HG03097 (cell line): ENCODE data around the gene IGSF21.

Experiments used
- ATAC-seq: cut with Tn5 transposase; IDR thresholded peaks from one replicate; pipeline ENCODE4 v1.9.1; 2021; ENCODE audit not compliant: unreplicated experiment, low FRiP score

The IGSF21 gene

DNA sequence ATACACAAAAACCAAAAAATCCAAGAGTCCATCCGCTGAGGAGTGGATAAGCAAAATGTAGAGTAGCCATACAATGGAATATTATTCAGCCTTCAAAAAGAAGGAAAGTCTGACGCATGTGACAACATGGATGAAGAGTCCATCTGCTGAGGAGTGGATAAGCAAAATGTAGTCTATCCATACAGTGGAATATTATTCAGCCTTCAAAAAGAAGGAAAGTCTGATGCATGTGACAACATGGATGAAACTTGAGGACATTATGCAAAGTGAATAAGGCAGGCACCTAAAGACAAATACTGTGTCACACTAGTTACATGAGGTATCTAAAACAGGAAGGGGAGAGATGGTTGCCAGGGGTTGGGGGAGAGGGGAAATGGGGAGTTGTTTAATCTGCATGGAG, 14.0 kb upstream of the IGSF21 start:
- ATAC-seq: no peak

DNA sequence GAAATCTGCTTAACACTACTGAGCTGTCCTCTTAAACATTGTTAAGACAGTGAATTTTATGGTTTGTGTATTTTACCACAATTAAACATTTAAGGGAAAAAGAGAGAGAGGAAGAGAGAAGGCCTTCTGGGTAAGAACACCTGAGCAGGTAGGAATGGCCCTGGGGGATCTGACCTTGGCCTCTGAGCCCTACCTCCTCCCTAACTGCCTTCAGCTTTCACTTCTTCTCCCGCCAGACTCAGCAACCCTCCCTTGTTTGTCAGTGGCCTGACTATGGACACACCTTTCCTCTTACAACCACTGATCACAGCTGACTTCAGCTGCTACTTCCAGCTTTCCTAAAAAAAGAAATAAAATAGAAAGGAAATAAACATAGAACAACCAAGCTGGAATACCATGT, 13.5 kb upstream of the IGSF21 start:
- ATAC-seq: no peak

DNA sequence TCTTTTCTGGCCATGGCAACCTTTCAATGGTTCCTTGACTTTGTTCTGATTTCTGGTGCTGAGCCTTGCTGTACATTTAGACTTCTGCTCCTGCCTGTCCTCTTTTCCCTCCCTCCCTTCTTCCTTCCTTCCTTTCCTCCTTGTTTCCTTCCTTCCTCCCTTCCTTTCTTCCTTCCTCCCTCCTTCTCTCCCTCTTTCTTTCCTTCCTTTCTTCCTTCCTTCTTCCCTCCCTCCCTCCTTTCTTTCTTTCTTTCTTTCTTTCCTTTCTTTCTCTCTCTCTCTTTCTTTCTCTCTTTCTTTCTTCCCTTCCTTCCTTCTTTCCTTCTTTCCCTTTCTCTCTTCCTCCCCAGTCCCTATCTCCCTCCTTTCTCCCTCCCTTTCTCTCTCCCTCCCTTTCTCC, 10.4 kb upstream of the IGSF21 start:
- ATAC-seq: no peak

DNA sequence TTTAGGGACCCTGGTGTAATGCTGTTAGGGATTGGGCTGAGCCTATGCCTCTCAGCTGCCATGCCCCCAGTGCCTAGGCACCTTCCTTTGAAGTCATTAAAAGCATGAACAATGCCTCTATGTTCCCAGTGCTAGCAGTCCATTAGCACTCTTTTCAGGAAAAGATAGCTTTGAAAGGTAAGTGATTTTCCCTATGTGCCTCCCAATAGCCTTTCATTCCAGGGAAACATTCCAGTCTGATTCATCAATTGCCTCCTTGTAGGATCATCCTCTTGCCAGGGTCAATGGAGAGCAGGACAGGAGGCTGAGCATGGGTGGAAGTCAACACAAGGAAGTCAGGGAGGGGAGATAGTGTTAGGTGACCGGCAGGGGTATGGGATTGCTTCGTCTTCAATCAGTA, 8.6 kb upstream of the IGSF21 start:
- no peak for ATAC-seq

DNA sequence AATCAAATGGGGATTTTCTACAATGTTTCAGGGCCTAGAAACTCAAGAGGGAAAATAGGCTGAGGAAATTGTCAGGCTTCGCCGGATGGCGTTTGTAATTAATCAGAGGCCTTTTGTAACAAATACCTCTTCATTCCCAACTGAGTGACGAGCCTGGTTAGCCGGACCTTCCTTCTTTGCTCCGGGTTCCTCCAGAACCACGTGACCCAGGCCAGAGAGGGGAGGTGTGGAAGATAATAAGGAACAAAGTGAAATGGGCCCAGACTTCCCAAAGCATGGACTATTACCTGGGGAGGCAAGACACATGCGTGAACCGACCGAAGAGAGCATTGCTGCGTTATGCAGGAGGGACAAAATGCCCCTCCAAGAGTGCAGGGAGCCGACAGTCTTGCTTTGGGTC, 7.5 kb upstream of the IGSF21 start:
- no peak for ATAC-seq

DNA sequence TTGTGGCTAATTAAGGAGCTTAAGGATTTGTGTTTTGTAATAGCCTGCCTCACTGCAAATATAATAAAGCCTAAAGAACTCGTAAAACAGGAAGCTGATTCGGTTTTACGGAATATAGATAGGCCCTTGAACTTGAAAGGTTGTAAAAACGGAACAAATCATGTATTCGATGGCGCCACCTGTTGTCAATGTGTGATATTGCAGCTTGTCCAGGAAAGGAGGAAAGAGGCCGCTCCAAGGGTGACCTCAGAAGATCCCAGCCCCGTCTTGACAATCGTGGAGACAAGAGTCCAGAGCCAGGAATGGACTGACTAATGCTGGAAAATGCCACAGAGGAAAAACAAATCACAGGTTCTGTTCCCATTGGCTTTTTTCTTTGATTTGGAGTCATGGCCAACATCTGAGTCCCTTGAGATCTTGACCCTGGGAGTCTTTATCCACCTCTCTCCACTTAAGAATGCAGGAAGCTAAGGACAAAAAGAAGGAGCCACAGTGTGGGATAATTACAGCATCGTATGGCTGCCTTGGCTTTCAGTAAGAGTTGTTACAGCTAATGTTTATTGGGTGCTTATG, 7.0 kb upstream of the IGSF21 start:
- no peak for ATAC-seq

DNA sequence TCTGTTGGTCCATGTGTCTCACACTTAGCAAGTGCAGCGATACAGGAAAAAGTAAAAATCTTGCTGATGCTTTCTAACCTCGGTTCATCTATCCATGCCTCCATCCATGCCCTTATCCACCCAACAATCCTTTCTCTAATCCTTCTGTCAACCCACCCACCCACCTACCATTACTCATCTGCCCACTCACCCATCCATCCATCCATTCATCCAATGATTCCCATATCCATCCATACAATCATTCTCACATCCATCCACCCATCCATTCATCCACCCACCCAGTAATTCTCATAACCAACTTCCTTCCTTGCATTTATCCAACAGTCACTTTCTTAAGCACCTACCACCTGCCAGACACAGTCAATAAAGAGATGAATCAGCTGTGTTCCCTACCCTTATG, 6.1 kb upstream of the IGSF21 start:
- no peak for ATAC-seq

DNA sequence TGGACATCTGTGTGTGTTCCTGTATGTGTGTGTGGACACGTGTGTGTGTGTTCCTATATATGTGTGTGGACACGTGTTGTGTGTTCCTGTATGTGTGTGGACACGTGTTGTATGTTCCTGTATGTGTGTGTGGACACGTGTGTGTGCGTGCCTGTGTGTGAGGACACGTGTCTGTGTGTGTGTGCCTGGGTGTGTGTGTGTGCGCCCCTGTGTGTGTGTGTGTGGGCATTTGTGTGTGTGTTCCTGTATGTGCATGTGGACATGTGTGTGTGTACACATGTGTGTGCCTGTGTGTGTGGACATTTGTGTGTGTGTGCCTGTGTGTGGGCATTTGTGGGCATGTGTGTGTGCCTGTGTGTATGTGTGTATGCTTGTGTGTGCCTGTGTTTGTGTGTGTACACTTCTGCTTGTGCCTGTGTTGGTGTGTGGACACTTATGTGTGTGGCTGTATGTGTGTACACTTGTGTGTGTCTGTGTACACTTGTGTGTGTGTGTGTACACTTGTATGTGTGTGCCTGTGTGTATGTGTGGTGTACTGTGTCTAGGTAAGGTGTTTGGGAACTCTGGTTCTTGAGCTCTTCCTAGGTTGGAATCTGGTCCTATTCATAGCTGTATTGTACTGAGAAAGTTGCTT, 3.7 kb upstream of the IGSF21 start:
- no peak for ATAC-seq

DNA sequence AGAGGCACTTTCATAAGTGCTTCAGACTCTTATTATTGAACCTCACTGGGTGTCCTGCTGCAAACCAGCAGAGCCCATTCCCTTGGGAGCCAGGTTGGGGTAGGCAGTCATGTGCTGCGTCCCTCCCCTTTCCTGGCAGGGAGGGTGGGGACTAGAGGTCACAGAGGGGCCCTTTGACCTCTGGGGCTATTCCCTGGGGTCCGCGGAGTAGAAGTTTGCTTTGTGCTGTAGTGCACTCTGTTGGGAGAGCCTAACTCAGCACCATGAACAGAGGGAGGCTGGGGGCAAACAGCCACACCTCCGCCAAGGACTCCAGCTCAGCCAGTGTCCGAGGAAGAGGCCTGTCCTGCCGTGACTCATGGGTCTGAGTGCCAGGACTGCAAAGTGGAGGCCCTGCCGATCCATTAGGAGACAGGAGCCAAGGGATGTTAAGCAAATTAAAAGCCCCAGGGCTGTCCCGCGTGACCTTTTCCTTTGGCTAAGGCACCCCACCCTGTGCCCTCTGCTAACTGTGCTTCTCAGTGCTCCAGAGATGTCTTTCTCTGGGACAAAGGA, 3.0 kb upstream of the IGSF21 start:
- no peak for ATAC-seq

DNA sequence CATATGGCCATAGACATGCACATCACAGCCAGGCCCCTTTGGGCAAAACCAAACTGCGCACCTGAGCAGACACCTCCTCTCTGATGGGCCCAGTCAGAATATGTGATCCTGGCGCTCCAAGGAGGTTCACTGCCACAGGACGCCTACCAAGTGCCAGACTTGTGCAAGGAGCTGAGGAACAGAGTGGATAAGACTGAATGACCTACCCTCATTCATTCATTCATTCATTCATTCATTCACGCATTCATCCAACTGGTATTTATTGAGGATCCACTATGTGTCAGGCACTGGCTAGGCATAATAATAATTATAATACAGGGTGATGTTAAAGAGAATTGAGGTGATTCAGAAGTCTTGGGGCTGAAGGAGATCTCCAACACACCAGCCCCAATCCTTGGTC, 2.4 kb upstream of the IGSF21 start:
- no peak for ATAC-seq

DNA sequence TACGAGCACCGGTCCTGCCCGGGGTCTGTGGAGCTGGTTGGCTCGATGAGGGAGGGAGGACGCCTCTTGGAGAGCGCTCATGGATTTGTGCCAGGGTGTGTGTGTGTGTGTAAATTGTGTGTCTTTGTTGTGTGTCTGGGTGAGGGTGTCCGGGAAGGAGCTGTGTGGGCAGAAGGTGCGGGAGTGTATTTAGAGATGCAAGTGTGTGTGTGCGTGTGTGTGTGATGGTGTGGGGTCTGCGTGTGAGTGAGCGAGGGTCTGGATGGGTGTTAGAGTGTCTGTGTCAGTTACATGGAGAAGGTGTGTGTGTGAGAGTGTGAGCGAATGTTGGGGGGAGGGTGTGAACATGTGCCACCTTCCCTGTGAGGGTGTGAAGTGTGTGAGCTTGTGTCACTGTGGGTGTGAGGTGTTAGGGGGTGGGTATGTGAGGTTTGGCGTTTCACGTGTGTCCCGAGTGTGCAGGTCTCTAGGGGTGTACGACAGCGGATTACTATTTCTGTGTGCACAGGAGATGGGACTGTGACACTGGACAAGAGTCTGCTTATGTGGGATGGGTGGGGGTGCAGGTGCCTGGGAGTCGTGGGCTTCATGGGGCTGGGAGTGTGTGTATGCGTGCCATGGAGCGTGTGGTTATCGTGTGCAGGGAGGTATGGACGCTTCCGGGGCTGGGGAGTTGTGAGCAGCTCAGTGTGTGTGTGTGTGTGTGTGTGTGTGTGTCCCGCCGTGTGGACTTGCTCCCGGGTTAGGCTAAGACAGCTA, 880 bp downstream of the IGSF21 start:
- no peak for ATAC-seq

DNA sequence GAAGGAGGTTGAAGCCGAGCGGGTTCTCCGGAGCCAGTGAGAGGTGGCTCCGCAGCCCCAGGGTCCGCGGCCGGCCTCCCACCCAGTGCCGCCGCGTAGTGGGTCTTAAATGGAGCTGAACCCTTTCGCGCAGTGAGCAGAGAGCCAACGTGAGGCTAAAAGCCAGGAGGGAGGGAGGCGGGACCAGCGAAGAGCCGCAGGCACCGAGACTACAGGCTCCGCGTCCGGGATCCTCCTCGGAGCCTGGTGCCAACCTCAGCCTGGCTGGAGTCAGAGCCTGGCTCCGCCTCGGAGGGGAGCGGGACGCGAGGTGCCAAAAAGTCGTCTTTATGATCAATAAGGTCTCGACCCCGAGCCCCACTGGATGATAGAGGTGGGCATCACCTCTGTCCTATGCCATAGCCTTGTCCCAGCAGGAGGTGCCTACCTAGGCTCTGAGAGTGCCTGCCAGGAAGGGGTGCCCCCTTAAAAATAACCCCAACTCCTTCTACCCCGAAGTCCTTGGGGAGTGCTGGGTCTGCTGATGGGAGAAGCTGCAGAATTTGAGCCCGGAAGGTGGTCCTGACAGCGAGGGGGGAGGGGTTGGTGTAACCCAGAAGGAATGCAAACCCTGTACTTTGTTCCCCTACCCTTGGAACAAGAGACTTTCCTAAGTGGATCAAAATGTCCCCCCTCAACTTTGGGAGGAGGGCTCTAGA, 1.6 kb downstream of the IGSF21 start:
- no peak for ATAC-seq

DNA sequence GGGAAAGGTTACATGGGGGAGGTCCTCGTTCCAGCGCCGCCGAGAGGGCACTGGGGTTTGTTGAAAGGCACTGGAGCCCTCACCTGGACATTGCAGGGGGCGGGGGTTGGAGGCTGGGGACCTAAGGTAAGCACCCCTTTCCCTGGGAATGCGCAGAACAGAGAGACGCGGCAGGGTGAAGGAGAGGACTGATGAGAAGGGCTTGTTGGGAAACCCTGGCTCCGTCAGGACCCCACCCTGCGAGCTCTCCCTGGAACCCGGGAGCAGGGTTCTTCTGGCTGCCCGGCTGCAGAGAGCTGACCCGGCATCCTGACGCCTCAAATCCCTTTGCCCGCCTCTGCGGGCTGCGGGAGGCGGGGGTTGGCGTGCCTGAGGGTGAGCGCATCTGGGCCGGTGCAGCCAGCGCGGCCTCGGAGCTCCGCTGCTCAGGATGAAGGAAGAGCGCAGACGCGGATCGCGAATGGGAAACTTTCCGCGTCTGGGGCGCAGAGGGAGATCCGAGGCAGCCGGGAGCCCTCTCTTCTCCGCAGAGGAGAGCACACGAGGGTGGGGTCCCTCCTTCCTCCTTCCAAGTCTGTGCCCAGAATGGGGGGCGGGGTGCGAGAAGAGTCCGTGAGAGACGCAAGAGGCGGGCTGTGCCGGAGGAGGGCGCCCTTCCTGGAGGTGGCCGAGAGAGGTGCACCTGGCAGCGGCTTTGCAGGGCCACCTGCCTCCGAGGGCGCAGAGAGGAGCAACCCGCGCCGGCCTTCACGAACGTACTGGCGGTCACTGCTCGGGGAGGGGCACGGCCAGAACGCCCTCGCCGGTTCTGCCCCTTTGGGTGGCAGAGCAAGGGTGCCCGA, 2.4 kb downstream of the IGSF21 start:
- no peak for ATAC-seq

DNA sequence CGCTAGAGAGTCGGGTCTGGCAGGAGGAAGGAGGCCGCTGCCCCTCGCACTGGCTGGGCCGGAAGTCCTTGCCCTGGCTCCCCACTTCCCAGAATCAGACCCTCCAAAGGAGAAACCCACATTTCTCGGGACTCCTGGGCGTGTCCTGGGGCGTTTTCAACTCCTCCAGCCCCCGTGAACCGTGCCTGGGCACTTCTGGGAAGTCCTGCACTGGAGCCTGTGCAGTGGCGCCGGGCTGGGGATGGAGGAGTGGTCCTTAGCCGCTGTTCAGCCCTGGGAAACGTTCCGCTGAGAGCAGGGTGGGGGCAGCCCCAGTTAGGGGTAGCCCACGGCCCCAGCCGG, 3.0 kb downstream of the IGSF21 start:
- no peak for ATAC-seq

DNA sequence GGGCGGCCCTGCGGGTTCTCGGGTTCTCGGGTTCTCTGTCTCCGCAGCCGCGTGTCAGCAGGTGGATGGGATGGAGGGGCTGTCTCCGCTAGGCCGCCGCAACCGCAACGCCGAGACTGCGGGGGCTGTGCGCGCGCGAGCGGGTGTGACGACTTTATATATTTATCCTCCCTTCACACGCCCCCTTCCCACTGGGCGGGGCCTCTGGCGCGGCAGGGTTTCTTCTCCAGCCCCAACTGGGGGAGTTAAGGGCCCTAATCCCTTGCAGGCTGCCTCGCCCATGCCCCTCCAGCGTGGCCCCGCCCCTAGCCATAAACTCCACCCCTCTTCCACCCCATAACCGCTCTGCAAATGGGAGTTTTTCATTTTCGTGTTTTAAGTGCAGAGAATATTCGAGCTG, 3.4 kb downstream of the IGSF21 start:
- ATAC-seq: no peak

DNA sequence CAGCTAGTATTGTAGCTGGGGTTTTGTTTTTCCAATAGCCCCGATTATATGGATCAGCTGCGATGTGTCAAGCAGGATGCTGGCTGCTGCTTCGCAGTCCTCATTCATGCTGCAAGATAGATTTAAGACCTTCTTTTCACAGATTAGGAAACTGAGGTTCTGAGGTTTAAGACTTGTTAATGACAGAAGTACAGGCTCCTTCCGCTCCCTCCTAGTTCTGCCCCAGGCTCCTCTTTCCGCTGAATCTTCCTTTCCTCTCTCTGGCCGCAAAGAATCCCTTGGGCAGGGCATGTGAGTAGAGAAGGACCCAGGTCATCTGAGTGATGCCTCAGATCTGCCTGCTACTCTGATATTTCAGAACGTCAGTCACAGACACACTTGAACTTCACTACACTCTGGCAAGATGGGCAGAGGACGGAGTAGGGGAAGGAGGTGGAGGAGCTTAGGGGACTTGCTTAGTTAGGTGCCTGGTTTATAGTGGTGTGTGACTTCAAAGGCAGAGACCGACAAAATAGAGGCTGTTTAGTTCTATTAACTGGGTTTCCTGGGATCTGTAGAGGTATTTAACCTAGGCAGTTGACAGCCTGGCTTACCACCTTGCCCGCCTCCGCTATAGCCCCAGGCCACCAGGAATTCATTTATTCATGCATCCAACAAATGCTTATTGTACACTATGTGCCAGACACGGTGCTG, 4.2 kb downstream of the IGSF21 start:
- no peak for ATAC-seq

DNA sequence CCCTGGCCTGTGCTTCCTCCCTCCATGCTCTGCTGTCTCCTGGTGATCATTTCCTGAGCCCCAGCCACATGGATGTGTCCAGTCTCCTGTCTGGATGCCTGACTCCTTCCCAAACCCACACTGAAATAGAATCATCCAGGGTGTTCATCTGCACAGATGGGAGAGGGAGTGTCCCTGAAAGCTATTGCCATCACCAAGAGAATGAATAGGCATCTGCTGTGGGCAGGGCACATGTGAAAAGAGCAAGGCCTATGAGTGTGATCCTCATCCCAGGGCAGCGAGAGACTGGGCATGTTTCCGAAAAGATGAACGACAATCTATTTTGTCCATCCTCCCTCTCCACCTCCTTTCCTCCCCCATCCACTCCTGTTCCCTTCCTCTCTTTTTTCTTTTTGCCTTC, 5.0 kb downstream of the IGSF21 start:
- no peak for ATAC-seq

DNA sequence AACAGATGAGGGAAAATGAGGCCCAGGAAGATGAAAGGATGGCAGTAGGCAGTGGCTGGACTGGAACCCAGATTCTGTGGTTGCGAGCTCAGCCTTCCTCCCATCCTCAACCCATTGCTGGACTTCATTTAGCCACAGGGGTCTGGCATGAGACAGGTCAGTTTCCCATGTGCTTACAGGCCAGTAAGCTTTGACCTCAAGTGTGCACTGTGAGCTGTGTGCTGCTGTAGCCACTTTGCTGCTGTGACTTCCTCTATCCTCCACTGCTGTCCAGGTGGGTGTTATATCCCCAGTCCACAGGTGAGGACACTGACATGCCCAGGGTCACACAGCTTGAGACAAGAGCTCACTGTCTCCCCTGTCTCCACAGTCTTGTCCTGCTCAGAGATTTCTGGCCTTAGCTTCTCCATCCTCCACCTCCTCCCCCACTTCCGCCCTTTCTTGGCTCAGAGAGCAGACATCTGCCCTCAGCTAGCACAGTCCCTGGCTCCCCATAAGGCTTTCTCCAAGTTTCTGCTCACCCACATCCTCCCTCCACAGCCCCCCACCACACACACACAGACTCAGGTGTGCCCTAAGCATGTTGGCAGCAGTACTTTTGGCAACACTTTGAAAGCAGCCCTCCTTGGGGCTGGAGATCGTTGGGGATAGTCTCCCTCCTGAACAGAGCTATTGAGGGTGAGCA, 7.3 kb downstream of the IGSF21 start:
- no peak for ATAC-seq

DNA sequence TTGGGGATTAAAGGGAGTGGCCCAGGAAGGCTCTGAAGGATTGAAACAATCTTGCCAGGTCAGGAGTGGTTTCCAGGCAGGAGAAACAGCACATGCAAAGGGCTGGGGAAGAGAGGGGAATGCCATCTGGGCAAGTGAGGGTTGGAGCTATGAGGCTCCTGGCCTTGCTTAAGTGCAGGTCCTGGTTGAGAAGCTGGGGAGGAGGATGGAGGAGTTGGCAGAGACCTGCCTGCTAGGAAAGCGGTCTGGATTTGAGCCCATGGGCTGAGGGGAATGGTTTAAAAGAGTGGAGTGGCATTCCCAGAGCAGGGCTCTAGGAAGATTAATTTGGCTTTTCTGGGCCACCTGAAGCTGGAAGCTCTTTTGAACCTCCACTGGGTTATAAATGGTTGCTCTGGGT, 9.2 kb downstream of the IGSF21 start:
- ATAC-seq: no peak
